GM21528 (cell line): Measurements from ENCODE around the gene ZNF680.
A peak's percentile ranks its signal among the peaks of the same experiment; 100 is the strongest.
"Not testable (repeated sequence)": the region's sequence is repeated elsewhere in the genome, so short reads cannot be mapped to it uniquely, and the experiment has no call there.

Experiments
- ATAC-seq: cut with Tn5 transposase; IDR thresholded peaks from one replicate; pipeline ENCODE4 v1.9.1; 2021; ENCODE audit warnings: mild to moderate bottlenecking, moderate library complexity; ENCODE audit not compliant: unreplicated experiment, low FRiP score

ZNF680 gene

GRCh38 chr7:64562626-64563278 lies at the start of gene ZNF680:
ZNF680 (minus strand) TSS chr7:64563071; CDS start chr7:64562954, 117 bp downstream.
- peak; percentile 100 for ATAC-seq

GRCh38 chr7:64612452-64612851 lies 49.6 kb upstream of the ZNF680 start:
- ATAC-seq = no peak

DNA sequence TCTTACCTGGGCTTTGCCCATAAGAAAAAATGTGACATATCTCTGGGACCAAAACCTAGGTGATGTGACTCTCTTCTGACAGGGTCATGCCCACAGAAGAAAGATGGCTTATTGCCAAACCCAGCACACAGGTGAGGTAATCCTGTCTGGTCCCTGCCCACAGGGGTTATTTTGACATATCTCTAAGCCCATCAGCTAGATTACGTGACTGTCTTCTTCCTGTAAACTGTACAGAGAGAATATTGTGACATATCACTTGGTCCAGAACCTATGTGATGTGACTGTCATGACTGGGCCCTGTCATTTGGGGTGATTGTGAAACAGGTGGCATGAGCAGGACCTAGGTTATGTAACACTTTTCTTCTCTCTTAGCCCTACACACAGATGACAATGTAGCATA lies 48.8 kb upstream of the ZNF680 start:
- no peak for ATAC-seq

DNA sequence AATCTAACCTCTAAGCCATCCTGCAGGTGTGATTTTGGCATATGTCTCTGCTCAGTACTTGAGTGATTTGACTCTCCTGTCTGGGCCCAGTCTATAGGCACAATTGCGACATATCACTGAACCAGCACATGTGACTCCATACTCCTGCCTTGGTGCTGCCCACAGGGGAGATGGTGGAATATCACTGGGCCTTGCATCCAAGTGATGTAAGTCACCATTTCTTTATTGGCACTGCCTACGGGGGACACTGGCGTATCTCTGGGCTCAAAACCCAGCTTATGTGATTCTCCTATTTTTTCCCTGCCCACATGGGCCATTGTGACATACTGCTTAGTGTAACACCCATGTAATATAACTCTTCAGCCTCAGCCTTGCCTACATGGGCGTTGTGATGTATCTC lies 48.1 kb upstream of the ZNF680 start:
- no peak for ATAC-seq

GRCh38 chr7:64608116-64608910 lies 45.4 kb upstream of the ZNF680 start:
- ATAC-seq = no peak

DNA sequence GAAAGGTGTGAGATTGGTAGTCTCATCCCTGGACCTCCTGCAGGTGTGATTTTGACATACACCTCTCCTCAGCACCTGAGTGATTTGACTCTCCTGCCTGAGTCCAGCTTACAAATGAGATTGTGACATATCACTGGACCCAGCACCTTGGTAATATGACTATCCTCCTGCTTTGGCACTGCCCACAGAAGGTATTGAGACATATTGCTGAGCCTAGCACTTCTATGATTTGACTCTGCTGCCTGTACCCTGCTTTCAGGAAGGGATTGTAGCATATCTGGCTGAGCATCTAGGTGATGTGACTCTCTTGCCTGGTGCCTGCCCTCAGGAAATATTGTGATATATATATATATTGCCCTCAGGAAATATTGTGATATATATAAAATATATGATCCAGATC lies 43.5 kb upstream of the ZNF680 start:
- ATAC-seq = no peak

DNA sequence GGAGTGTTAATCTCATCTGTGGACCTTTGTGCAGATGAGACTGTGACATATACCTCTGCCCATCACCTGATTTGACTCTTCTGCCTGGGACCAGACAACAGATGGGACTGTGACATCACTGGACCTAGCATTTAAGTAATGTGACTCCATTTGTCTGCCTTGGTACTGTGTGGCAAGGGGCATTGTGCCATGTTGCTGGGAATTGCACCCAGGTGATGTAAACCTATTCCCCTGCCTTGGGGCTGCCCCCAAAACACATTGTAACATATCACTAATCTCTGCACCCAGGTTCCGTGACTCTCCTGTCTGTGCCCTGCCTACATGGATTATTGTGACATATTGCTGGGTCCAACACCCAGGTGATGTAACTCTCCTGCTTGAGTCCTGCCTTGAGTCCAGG lies 40.4 kb upstream of the ZNF680 start:
- ATAC-seq = no peak

- no peak for ATAC-seq
Measured at GRCh38 chr7:64602518-64602917, 39.6 kb upstream of the ZNF680 start.

- ATAC-seq = no peak
Measured at GRCh38 chr7:64602086-64602485, 39.2 kb upstream of the ZNF680 start.

DNA sequence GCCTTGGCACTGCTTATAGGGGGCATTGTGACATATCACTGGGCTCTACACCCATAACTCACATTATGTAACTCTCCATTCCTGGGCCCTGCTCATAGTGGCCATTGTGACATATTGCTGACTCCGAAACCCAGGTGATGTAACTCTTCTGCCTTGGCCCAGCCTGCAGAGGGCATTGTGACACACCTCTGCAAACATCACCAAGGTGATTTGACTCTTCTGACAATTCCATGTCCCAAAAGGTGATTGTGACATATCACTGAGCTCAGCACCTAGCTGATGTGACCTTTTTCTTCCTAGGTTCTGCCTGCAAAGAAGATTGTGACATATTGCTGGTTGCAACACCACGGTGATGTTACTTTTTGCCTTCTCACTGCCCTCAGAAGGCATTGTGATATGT lies 36.5 kb upstream of the ZNF680 start:
- no peak for ATAC-seq

DNA sequence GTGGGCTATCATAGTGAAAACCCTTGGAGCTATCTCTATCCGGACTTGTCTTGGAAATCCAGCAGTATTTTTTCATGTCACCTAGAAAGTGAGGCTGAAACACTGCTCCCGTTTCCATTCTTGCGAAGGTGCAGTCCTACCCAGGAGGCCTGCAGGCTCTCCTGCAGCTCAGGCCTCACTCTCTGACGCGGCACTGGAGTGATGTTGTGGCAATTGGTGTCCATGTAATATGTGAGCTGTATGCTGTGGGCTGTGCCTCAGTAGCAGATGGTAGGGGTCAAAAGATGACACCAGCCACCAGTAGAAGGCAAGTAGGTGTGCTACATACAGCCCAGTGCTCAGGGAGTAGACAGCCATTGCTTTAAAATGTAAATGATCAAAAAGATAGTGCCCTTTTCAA lies 28.1 kb upstream of the ZNF680 start:
- ATAC-seq = no peak

GRCh38 chr7:64581926-64582894 lies 19.3 kb upstream of the ZNF680 start:
- ATAC-seq = no peak

- no peak for ATAC-seq
Measured at GRCh38 chr7:64581391-64581790, 18.5 kb upstream of the ZNF680 start.

DNA sequence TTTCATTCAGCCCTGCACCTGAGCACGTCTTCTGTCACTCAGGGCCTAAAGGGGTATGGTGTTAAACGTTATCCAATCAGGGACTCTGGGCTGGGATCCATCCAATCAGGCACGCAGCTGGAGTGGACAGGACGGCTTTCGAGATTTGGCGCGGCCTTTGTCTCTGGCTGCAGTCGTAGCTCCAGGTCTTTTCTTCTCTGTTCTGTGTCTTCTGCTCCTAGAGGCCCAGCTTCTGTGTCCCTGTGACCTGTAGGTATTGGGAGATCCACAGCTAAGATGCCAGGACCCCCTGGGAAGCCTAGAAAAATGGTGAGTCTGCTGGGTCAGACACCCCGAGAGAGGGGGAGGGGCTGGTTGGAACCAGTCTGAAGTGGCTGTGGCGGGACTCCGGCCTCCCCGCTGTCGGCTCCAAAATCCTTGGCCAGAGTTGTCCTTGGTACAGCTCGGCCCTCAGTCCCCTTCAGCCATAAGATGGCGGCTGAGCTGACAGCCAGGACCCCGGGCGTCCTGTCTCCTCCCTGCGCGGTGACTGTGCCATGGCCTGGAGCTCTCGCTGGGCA lies 11.7 kb upstream of the ZNF680 start:
- ATAC-seq = no peak

DNA sequence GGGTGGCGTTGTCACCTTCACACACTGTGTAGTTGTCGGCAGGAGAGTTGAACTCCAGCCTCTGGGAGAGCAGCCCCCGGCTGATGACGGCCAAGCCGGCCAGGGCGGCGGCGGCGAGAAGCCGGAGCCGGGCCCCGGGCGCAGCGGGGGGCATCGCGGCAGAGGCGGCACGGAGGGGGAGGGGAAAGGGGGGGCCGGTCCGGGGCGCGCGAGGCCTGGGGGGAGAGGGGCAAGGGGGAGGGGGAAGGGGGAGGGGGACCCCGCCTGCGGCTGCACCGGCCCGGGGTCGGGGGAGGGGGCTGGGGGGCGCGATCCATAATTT lies 7.4 kb upstream of the ZNF680 start:
- not testable (repeated sequence) for ATAC-seq

GRCh38 chr7:64569372-64570283 lies 6.8 kb upstream of the ZNF680 start:
- not testable (repeated sequence) for ATAC-seq

- peak; percentile 3 for ATAC-seq
Measured at GRCh38 chr7:64562256-64562625, 630 bp downstream of the ZNF680 start.

DNA sequence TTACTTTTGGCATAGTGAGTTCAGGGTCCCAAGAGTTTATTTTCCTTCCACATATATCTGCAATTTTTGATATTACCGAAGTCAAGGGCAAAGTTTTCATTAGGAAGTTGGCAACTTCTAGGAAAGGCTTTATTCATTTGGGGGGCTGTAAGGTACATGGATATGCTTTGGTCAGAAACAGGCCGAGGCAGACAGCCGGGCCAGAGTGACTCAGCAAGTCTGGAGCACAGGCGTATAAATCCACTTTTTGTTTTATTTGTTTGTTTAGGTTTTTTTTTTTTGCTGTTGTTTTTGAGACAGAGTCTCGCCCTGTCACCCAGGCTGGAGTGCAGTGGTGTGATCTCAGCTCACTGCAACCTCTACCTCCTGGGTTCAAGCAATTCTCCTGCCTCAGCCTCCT lies 3.7 kb downstream of the ZNF680 start:
- no peak for ATAC-seq

GRCh38 chr7:64558781-64559180 lies 4.1 kb downstream of the ZNF680 start:
- ATAC-seq = no peak

DNA sequence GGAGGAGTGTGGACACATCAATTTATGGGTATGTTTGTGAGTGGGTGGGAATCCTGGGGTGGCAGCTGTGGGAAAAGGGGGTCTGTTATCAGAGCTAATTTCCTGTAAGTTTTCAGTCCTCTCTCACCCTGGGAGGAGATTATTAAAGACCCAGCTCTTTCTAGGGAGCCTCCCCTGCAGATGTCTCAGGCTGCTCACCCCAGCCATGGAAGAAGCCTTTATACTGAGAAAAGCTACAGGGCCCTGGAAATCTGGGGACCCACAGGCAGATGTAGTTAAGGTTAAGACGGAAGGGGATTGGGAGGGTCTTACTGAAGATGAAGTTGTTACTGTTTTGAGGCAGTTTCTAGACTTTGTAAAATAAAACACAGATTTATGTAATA lies 4.6 kb downstream of the ZNF680 start:
- no peak for ATAC-seq
